Smooth muscle cell (in vitro differentiated cells): ENCODE measurements around the gene CRYBG1. TPM values are rescaled to one million over a fixed set of nuclear protein-coding genes. Genes with fewer than 3 reads are reported as not detected.
A peak's percentile ranks its signal among the peaks of the same experiment; 100 is the strongest.
"Not testable (repeated sequence)": the region's sequence is repeated elsewhere in the genome, so short reads cannot be mapped to it uniquely, and the experiment has no call there.

ENCODE experiments used
- DNase-seq: peaks from one replicate; lab custom pipeline; 2025; ENCODE audit not compliant: unreplicated experiment; lab: John Stamatoyannopoulos, UW
- H2AFZ ChIP-seq: fragments of 200-600 bp; sonication (generic); 2 replicates; pipeline ENCODE4 v1.6.0; 2016; ENCODE audit warnings: antibody characterized with exemption, low read depth, mild to moderate bottlenecking
- H3F3A ChIP-seq: fragments of 200-600 bp; sonication (generic); 2 replicates; pipeline ENCODE4 v1.6.0; 2017; ENCODE audit warnings: antibody characterized with exemption, low read depth
- H3K27ac ChIP-seq: fragments of 200-600 bp; sonication (generic); 2 replicates; pipeline ENCODE4 v1.5.1; 2016; ENCODE audit warnings: low read depth, mild to moderate bottlenecking
- H3K27me3 ChIP-seq: fragments of 200-600 bp; sonication (generic); 2 replicates; pipeline ENCODE4 v1.6.1; 2016; ENCODE audit warnings: low read depth, mild to moderate bottlenecking
- H3K36me3 ChIP-seq: fragments of 200-600 bp; sonication (generic); 2 replicates; pipeline ENCODE4 v1.5.1; 2016; ENCODE audit warnings: low read depth
- H3K4me1 ChIP-seq: fragments of 200-600 bp; sonication (generic); 2 replicates; pipeline ENCODE4 v1.5.1; 2016; ENCODE audit warnings: low read depth
- H3K4me2 ChIP-seq: fragments of 200-600 bp; sonication (generic); 2 replicates; pipeline ENCODE4 v1.6.0; 2016; ENCODE audit warnings: mild to moderate bottlenecking
- H3K4me3 ChIP-seq: fragments of 200-600 bp; sonication (generic); 2 replicates; pipeline ENCODE4 v1.5.1; 2016; ENCODE audit warnings: mild to moderate bottlenecking
- H3K79me2 ChIP-seq: fragments of 200-600 bp; sonication (generic); 2 replicates; pipeline ENCODE4 v1.6.0; 2016; ENCODE audit warnings: low read depth, mild to moderate bottlenecking
- H3K9ac ChIP-seq: fragments of 200-600 bp; sonication (generic); 2 replicates; pipeline ENCODE4 v1.6.0; 2016; ENCODE audit warnings: low read depth
- H3K9me3 ChIP-seq: fragments of 200-600 bp; sonication (generic); replicated peaks from 2 replicates; pipeline ENCODE4 v1.5.1; 2016; ENCODE audit warnings: low read depth
- H4K20me1 ChIP-seq: fragments of 200-600 bp; sonication (generic); 2 replicates; pipeline ENCODE4 v1.6.0; 2016; ENCODE audit warnings: low read depth
- WGBS: methylation state at CpG from one replicate; pipeline ENCODE4 v1.1.7; 2016; ENCODE audit warnings: low lambda C conversion rate; 5-methylcytosine and 5-hydroxymethylcytosine counted together
- polyA plus RNA-seq: library from polyadenylated mRNA; unstranded; fragments of >200 nt; fragmentation: Nextera tagmentation; extraction: Ambion mirVana; gene quantifications from 2 replicates; pipeline ENCODE4 v1.2.1, GENCODE V29; 2016
- total RNA-seq: library from RNA; depleted of rRNA; stranded (reverse); fragments of >200 nt; gene quantifications from 2 replicates; pipeline ENCODE4 v1.2.3, GENCODE V29; 2014
- TF ChIP-seq, protein P1 (sequence below): fragments of 200-600 bp; sonication (generic); IDR thresholded peaks from 2 replicates; pipeline ENCODE4 v1.5.1; 2017; ENCODE audit warnings: borderline replicate concordance, mild to moderate bottlenecking, antibody characterized with exemption; ENCODE audit not compliant: insufficient read depth, poor library complexity, severe bottlenecking

Gene CRYBG1
- total and polyA plus RNA-seq, 2 experiments from 2014 or later, result 0.98 to 11.9 TPM

DNA sequence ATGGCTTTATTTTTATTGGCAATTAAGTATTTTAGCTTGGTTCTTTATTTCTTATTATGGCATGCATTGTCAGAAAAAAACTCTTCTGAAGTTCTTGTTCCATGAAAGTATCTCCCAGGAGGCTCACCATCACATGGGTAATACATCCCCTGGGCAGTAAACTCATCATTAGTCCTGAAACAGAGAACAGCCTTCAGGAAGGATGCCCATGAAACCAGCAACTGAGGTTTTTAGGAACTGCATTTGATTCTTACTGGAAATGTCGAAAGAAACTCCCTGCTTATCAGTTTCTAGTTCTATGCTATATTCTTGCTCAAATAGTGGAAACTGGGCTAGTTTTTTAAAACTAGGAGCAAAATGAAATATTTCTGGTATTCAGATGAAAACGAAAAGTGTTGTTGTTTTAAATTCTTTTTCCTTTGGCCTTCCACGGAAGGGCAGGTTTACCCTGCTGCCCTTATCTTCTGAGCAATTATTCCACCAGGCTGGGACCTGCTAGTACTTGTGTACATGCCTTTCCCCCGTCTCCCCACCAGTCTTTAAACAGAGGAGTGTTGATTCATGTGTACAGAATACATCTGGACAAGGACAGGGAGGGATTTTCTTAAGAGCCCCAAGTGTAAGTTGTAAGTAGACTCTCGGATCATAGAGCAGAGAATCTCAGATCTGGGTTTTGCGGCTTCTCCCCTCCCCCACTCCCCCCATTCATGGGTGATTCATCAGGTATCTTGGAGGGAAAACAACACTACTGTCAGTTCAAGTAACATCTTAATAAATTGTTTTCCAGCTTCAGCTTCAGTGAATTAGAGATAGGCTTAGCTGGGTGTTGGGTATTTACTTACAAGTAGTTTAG, 187.3 kb downstream of the CRYBG1 start:
- Histone ChIP-seq H3F3A (peaks cover 4% of the 10 kb centered on the region), H2AFZ (no peak overlapping the region), H3K4me3 (no peak overlapping the region), H4K20me1 (no peaks in the 10 kb centered on the region), H3K27me3 (no peaks in the 10 kb centered on the region), H3K9ac (no peak overlapping the region), H3K27ac (peak overlapping the region; percentile 82), H3K4me2 (peak overlapping the region; percentile 39), H3K36me3 (no peaks in the 10 kb centered on the region), H3K9me3 (no peaks in the 10 kb centered on the region), H3K79me2 (no peaks in the 10 kb centered on the region), H3K4me1 (peaks cover 13% of the 10 kb centered on the region)
- TF ChIP-seq, protein P1, sequence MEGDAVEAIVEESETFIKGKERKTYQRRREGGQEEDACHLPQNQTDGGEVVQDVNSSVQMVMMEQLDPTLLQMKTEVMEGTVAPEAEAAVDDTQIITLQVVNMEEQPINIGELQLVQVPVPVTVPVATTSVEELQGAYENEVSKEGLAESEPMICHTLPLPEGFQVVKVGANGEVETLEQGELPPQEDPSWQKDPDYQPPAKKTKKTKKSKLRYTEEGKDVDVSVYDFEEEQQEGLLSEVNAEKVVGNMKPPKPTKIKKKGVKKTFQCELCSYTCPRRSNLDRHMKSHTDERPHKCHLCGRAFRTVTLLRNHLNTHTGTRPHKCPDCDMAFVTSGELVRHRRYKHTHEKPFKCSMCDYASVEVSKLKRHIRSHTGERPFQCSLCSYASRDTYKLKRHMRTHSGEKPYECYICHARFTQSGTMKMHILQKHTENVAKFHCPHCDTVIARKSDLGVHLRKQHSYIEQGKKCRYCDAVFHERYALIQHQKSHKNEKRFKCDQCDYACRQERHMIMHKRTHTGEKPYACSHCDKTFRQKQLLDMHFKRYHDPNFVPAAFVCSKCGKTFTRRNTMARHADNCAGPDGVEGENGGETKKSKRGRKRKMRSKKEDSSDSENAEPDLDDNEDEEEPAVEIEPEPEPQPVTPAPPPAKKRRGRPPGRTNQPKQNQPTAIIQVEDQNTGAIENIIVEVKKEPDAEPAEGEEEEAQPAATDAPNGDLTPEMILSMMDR, result no peak
- no peak for DNase-seq
- WGBS, result 14% methylated on average over 6 of the region's 6 CpGs

DNA sequence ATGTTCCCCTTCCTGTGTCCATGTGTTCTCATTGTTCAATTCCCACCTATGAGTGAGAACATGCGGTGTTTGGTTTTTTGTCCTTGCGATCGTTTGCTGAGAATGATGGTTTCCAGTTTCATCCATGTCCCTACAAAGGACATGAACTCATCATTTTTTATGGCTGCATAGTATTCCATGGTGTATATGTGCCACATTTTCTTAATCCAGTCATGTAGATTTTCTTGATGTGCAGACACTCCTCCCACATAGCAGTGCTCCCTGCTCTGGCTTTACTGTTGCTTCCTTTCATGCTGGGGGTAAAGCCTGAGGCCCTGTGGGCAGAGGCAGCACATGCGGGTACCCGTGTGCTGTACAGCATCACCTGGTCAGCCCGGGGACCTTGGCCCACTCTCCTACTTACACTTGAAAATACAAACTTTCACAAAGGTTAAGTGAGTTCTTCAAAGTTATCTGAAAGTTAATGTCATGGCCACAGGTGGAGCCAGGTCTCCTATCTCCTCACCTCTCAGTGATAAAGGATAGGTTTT, 188.5 kb downstream of the CRYBG1 start:
- H3K79me2 ChIP-seq, DNase-seq, H3K9me3 ChIP-seq, H3K9ac ChIP-seq, H2AFZ ChIP-seq, H3K4me3 ChIP-seq, H3F3A ChIP-seq, H3K27ac ChIP-seq, H3K4me2 ChIP-seq, H3K27me3 ChIP-seq, H3K36me3 ChIP-seq, H4K20me1 ChIP-seq: not testable (repeated sequence)
- 100% methylated on average over 4 of the region's 6 CpGs for WGBS
- H3K4me1 ChIP-seq, result peaks cover 13% of the 10 kb centered on the region

DNA sequence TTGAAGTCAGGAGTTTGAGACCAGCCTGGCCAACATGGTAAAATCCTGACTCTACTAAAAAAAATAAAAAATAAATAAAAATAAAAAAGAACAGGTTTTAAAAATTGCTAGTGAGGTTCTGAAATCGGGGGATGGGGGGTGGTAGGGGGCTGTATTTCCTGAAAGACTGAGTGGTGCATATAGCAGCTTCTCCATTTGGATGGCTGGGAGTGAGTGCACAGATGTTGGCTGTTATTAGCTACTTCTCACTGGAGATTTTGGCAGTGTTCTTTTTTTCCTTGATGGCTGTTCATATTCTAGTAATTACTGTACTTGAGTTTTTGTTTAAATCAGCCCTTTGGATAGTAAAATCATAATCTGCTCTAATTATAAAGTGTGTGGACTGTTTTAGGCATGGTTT, 189.0 kb downstream of the CRYBG1 start:
- Histone ChIP-seq H3K4me3 (no peak overlapping the region), H3K4me1 (peaks cover 13% of the 10 kb centered on the region), H3K27me3 (no peaks in the 10 kb centered on the region), H3K27ac (no peak overlapping the region), H4K20me1 (no peaks in the 10 kb centered on the region), H3F3A (peaks cover 4% of the 10 kb centered on the region), H3K4me2 (no peak overlapping the region), H3K79me2 (no peaks in the 10 kb centered on the region), H2AFZ (no peak overlapping the region), H3K9ac (no peak overlapping the region), H3K36me3 (no peaks in the 10 kb centered on the region), H3K9me3 (no peaks in the 10 kb centered on the region)
- TF ChIP-seq, protein P1, result no peak
- 93% methylated on average over 1 of the region's 1 CpG for WGBS
- DNase-seq, result no peak

DNA sequence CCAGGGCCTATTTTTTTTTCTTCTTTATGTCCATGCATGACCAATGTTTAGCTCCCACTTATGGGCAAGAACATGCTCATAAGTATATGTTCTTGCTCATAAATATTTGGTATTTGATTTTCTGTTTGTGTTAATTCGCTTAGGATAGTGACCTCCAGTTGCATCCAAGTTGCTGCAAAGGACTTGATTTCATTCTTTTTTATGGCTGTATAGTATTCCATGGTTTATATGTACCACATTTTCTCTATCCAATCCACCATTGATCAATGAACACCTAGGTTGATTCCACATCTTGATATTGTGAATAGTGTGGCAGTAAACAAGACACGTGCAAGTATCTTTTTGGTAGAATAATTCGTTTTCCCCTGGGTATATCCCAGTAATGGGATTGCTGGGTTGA, 190.6 kb downstream of the CRYBG1 start:
- TF ChIP-seq, protein P1, result no peak
- Histone ChIP-seq H2AFZ (no peak overlapping the region), H3K4me3 (no peak overlapping the region), H3K4me1 (peaks cover 13% of the 10 kb centered on the region), H3K4me2 (no peak overlapping the region), H3K9me3 (no peaks in the 10 kb centered on the region), H3K27ac (no peak overlapping the region), H3F3A (peaks cover 4% of the 10 kb centered on the region), H3K79me2 (no peaks in the 10 kb centered on the region), H3K27me3 (no peaks in the 10 kb centered on the region), H4K20me1 (no peaks in the 10 kb centered on the region), H3K36me3 (no peaks in the 10 kb centered on the region), H3K9ac (no peak overlapping the region)
- 88% methylated on average over 3 of the region's 3 CpGs for WGBS
- DNase-seq, result no peak
